Left lobe of liver (tissue), 2 donors: ENCODE results near the gene CCDC38. TPM values are rescaled to one million over a fixed set of nuclear protein-coding genes. Genes with fewer than 3 reads are reported as not detected.
A peak's percentile ranks its signal among the peaks of the same experiment; 100 is the strongest.
"Not testable (repeated sequence)": the region's sequence is repeated elsewhere in the genome, so short reads cannot be mapped to it uniquely, and the experiment has no call there.

Source experiments
- ATAC-seq: fragments of 200-7000 bp; cut with Tn5 transposase; one replicate; pipeline ENCODE4 v1.9.1; 2020; ENCODE audit warnings: mild to moderate bottlenecking, moderate library complexity
- DNase-seq: peaks from one replicate; pipeline ENCODE4 v3.0.0-alpha.2; 2020; ENCODE audit warnings: low spot score
- total RNA-seq: library from RNA; stranded (reverse); gene quantifications from one replicate; pipeline ENCODE4 v1.2.1, GENCODE V29; 2021
- donor health status: DM: no; HTN: no; CAD: no; lungs with moderate emphysema.
- donor health status: DM: no; HTN: yes; CAD: no.

CCDC38 gene
- total RNA-seq, 1 donor from 2014 or later: 0.93 TPM

GRCh38 chr12:95884998-95885397, 57.4 kb downstream of the CCDC38 start:
- DNase-seq: no peak

GRCh38 chr12:95882873-95883272, 59.5 kb downstream of the CCDC38 start:
- DNase-seq (no peak), ATAC-seq (no peak)

More at GRCh38 chr12:95884998-95885397, 57.4 kb downstream of the CCDC38 start:
- peak; percentile 64 for ATAC-seq

GRCh38 chr12:95882080-95882479, 60.3 kb downstream of the CCDC38 start:
- DNase-seq (no peak), ATAC-seq (no peak)

- ATAC-seq (no peak), DNase-seq (no peak)
These were observed 61.0 kb downstream of the CCDC38 start for GRCh38 chr12:95881331-95881955.

- no peak for ATAC-seq
- DNase-seq: no peak
These were observed 61.5 kb downstream of the CCDC38 start for GRCh38 chr12:95880895-95881294.

- no peak for ATAC-seq
- no peak for DNase-seq
These were observed 64.8 kb downstream of the CCDC38 start for GRCh38 chr12:95877622-95878021.

- ATAC-seq: no peak
- no peak for DNase-seq
These were observed 68.0 kb downstream of the CCDC38 start for GRCh38 chr12:95874452-95874851.

- DNase-seq (no peak), ATAC-seq (no peak)
These were observed 71.5 kb downstream of the CCDC38 start for GRCh38 chr12:95870897-95871296.

GRCh38 chr12:95863337-95863736, 79.1 kb downstream of the CCDC38 start:
- ATAC-seq: no peak
- no peak for DNase-seq

- no peak for ATAC-seq
- DNase-seq: no peak
These were observed 80.4 kb downstream of the CCDC38 start for GRCh38 chr12:95862038-95862437.

- DNase-seq (no peak), ATAC-seq (peak; percentile 54)
These were observed 82.2 kb downstream of the CCDC38 start for GRCh38 chr12:95859947-95860850.

- peak; percentile 13 for ATAC-seq
- no peak for DNase-seq
These were observed 83.0 kb downstream of the CCDC38 start for GRCh38 chr12:95859344-95859816.

- peak; percentile 95 for ATAC-seq
These were observed 83.7 kb downstream of the CCDC38 start, which contains the start of gene SNRPF for GRCh38 chr12:95858451-95859343. SNRPF (plus strand) TSS chr12:95858952; CDS start chr12:95859074, 122 bp downstream.

GRCh38 chr12:95857799-95858198, 84.6 kb downstream of the CCDC38 start:
- DNase-seq: no peak

More at GRCh38 chr12:95858451-95859343, 83.7 kb downstream of the CCDC38 start, which contains the start of gene SNRPF:
- DNase-seq: peak; percentile 96

GRCh38 chr12:95857156-95857555, 85.3 kb downstream of the CCDC38 start:
- ATAC-seq (no peak), DNase-seq (no peak)

More at GRCh38 chr12:95857799-95858198, 84.6 kb downstream of the CCDC38 start:
- no peak for ATAC-seq

- DNase-seq (no peak), ATAC-seq (no peak)
These were observed 90.3 kb downstream of the CCDC38 start for GRCh38 chr12:95852133-95852532.

GRCh38 chr12:95851606-95852005, 90.8 kb downstream of the CCDC38 start:
- no peak for ATAC-seq
- no peak for DNase-seq

- ATAC-seq (peak; percentile 94), DNase-seq (no peak)
These were observed 93.6 kb downstream of the CCDC38 start for GRCh38 chr12:95848575-95849388.

GRCh38 chr12:95842426-95842825, 100.0 kb downstream of the CCDC38 start:
- not testable (repeated sequence) for DNase-seq, ATAC-seq

GRCh38 chr12:95838125-95838524, 104.3 kb downstream of the CCDC38 start:
- ATAC-seq: peak; percentile 88
- peak; percentile 89 for DNase-seq
